ENCODE data around the gene DOK7. TPM values are rescaled to one million over a fixed set of nuclear protein-coding genes. Genes with fewer than 3 reads are reported as not detected.
A peak's percentile ranks its signal among the peaks of the same experiment; 100 is the strongest.

Gene DOK7
- total RNA-seq, 1 experiment from 2014 or later, result not detected

DNA sequence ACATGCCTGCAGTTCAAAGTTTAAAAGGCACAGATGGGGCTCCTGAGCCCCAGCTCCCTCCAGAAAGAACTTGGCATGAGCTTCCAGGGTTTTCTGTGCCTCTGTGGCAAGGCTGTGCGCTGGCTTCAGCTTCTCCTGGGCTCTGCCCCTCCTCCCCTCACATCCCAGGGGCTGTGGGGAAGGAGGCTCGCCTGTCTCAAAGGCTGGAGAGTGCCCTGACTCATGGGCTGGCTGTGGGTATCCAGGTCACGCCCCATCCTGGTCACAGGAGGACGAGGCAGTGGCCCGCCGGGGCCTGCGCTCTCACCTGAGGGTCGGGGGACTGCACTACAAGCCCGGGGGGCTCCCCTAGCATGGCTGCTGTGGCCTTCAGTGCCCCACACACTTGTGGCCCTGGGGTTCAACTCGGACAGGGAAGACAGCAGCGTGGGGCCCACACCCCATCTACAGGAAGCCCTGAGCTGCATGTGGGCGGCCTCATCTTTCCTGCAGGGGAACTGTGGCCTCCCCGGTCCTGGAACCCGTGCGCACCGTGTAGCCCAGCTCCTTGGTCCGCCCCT is 51.2 kb downstream of the DOK7 start:
- intact Hi-C loops (cut with micrococcal nuclease; ENCODE audit: unreplicated experiment), result no loop called here
- H3K27me3 ChIP-seq (replicated peaks; ENCODE audit: insufficient read depth, low read depth, low read length, poor library complexity), result no peaks in the 10 kb centered on the region
- no peak for DNase-seq (ENCODE audit: low spot score)
- H3K9me3 ChIP-seq (ENCODE audit: low read depth, low read length, poor library complexity, severe bottlenecking), result no peaks in the 10 kb centered on the region
- H3K4me3 ChIP-seq (ENCODE audit: low read depth, low read length, poor library complexity, severe bottlenecking), result no peak overlapping the region
- CTCF ChIA-PET, result interaction anchor here (0.9 kb wide), 1 partner anchor 34 kb away, joined by 4 read pairs; no protein-coding TSS in a partner anchor
- H3K36me3 ChIP-seq (ENCODE audit: insufficient read depth, low read length, poor library complexity, severe bottlenecking), result peaks cover 74% of the 10 kb centered on the region
- BruUV-seq (replicated peaks), result no TSS peak
- TF ChIP-seq, protein P1, sequence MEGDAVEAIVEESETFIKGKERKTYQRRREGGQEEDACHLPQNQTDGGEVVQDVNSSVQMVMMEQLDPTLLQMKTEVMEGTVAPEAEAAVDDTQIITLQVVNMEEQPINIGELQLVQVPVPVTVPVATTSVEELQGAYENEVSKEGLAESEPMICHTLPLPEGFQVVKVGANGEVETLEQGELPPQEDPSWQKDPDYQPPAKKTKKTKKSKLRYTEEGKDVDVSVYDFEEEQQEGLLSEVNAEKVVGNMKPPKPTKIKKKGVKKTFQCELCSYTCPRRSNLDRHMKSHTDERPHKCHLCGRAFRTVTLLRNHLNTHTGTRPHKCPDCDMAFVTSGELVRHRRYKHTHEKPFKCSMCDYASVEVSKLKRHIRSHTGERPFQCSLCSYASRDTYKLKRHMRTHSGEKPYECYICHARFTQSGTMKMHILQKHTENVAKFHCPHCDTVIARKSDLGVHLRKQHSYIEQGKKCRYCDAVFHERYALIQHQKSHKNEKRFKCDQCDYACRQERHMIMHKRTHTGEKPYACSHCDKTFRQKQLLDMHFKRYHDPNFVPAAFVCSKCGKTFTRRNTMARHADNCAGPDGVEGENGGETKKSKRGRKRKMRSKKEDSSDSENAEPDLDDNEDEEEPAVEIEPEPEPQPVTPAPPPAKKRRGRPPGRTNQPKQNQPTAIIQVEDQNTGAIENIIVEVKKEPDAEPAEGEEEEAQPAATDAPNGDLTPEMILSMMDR (conservative IDR thresholded peaks at IDR 0.05; ENCODE audit: low read depth, low read length), result no peak
- no peak for TF ChIP-seq EZH2 (IDR thresholded peaks at IDR 0.05; ENCODE audit: borderline replicate concordance, low read depth, low read length, poor library complexity, severe bottlenecking)
- H3K27ac ChIP-seq (ENCODE audit: low read depth, low read length, poor library complexity, severe bottlenecking), result no peak overlapping the region
- no peaks in the 10 kb centered on the region for H3K4me1 ChIP-seq (ENCODE audit: insufficient read depth, low read length, poor library complexity, severe bottlenecking)
- POLR2A ChIA-PET (ENCODE audit: low non-redundant PET), result interaction anchor here (0.6 kb wide), 1 partner anchor 22 kb away, joined by 3 read pairs; no protein-coding TSS in a partner anchor

DNA sequence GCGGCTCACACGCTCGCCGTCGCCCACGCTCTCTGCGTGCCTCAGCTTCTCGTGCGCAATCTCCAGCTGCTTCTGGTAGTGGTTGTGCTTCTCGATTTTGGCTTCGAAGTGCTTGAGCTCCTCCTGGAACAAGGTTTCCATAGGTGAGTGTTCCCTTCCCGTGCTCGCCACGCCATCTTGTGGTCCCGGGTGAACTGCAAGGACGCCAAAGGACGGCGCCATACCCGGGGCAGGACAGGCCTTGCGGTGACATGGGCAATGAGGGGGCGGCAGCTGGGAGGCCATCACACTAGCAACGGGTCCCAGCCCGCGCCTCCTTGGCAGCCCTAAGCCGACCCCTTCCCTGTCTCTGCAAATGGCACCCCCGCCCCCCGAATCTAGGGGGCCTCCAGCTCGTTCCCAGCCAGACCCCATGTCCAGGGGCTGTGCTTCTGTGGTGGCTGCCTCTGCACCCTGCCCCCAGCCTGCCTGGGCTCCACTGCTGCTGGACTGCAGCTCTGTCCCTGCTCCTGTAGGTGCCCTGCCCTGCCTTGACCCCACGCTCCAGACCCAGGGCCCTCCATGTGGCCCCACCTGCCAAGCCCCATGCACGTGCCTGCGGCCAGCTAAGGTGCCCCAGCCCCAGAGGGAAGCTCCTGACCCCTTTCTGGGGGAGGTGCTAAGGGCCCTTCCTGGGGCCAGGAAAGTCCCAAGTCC is 51.8 kb downstream of the DOK7 start:
- ChIA-PET CTCF (interaction anchor here (0.6 to 0.9 kb wide), 2 partner anchors 16 to 34 kb away, joined by 3 to 4 read pairs; no protein-coding TSS in a partner anchor), POLR2A (ENCODE audit: low non-redundant PET) (interaction anchor here (0.6 kb wide), 1 partner anchor 23 kb away, joined by 3 read pairs; no protein-coding TSS in a partner anchor)
- H3K9me3 ChIP-seq (ENCODE audit: low read depth, low read length, poor library complexity, severe bottlenecking), result no peaks in the 10 kb centered on the region
- H3K4me1 ChIP-seq (ENCODE audit: insufficient read depth, low read length, poor library complexity, severe bottlenecking), result no peaks in the 10 kb centered on the region
- no peaks in the 10 kb centered on the region for H3K27me3 ChIP-seq (replicated peaks; ENCODE audit: insufficient read depth, low read depth, low read length, poor library complexity)
- peaks cover 76% of the 10 kb centered on the region for H3K36me3 ChIP-seq (ENCODE audit: insufficient read depth, low read length, poor library complexity, severe bottlenecking)
- no peak for DNase-seq (ENCODE audit: low spot score)
- H3K4me3 ChIP-seq (ENCODE audit: low read depth, low read length, poor library complexity, severe bottlenecking), result no peak overlapping the region
- BruUV-seq (replicated peaks), result no TSS peak
- TF ChIP-seq EZH2 (IDR thresholded peaks at IDR 0.05; ENCODE audit: borderline replicate concordance, low read depth, low read length, poor library complexity, severe bottlenecking), result no peak
- TF ChIP-seq, protein P1 (conservative IDR thresholded peaks at IDR 0.05; ENCODE audit: low read depth, low read length), result peak; percentile 43
- intact Hi-C loops (cut with micrococcal nuclease; ENCODE audit: unreplicated experiment), result no loop called here
- H3K27ac ChIP-seq (ENCODE audit: low read depth, low read length, poor library complexity, severe bottlenecking), result no peak overlapping the region

DNA sequence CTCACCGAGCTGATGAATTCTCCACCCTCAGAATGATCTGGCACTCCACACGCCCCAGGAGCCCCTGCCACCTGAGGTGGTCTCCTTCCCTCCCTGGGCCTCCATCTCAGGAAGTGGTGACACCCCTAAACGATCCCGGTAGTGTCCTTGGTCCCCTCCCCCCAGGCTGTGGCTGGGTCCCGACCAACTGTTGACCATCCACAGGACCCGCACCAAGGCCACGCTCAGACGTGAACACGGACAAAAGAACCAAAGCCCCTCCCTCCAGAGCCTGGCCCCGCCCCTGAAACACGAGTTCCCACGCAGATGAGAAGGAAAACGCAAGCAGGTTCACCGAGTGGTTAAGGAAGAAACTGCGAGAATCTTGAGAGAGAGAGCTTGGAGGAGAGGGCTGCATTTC is 52.5 kb downstream of the DOK7 start:
- CTCF ChIA-PET, result no interaction called here

More for the DNA sequence above, 52.5 kb downstream of the DOK7 start:
- no TSS peak for BruUV-seq (replicated peaks)
- Histone ChIP-seq H3K36me3 (ENCODE audit: insufficient read depth, low read length, poor library complexity, severe bottlenecking) (peaks cover 74% of the 10 kb centered on the region), H3K27ac (ENCODE audit: low read depth, low read length, poor library complexity, severe bottlenecking) (no peak overlapping the region), H3K9me3 (ENCODE audit: low read depth, low read length, poor library complexity, severe bottlenecking) (no peaks in the 10 kb centered on the region), H3K27me3 (replicated peaks; ENCODE audit: insufficient read depth, low read depth, low read length, poor library complexity) (no peaks in the 10 kb centered on the region), H3K4me1 (ENCODE audit: insufficient read depth, low read length, poor library complexity, severe bottlenecking) (no peaks in the 10 kb centered on the region), H3K4me3 (ENCODE audit: low read depth, low read length, poor library complexity, severe bottlenecking) (no peak overlapping the region)
- intact Hi-C loops (cut with micrococcal nuclease; ENCODE audit: unreplicated experiment), result no loop called here
- TF ChIP-seq, protein P1 (conservative IDR thresholded peaks at IDR 0.05; ENCODE audit: low read depth, low read length), result no peak
- TF ChIP-seq EZH2 (IDR thresholded peaks at IDR 0.05; ENCODE audit: borderline replicate concordance, low read depth, low read length, poor library complexity, severe bottlenecking), result no peak
- no peak for DNase-seq (ENCODE audit: low spot score)
- POLR2A ChIA-PET (ENCODE audit: low non-redundant PET), result no interaction called here

Data from A673 (cell line).